Measurements from ENCODE around the gene PLTP.

Gene PLTP

DNA sequence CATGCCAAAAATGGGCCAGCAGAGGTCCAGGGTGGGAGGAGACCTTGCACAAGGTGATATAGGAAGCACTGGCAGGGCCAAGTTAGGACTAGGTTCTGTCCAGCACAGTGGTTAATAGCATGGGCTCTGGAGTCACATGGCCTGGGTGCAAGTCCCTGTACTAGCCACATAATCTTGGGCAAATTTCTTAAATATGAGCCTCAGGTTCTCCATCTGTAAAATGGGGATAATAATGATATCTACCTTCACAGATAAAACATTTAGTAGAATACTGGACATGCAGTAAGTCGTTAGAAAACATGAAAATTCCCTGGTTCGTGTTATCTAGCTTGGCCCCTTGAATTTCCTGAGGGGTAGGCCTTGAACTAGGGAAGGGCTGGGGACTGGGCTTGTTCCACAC is 14.7 kb downstream of the PLTP start:
- DNase-seq (ENCODE audit: low read depth, low spot score) = no peak
- in situ Hi-C loops (cut with HindIII; ENCODE audit: low sequenced_read_pairs) = no loop called here
- no peak overlapping the region for H3K4me3 ChIP-seq (ENCODE audit: low read depth, low read length)
- TF ChIP-seq, protein P1, sequence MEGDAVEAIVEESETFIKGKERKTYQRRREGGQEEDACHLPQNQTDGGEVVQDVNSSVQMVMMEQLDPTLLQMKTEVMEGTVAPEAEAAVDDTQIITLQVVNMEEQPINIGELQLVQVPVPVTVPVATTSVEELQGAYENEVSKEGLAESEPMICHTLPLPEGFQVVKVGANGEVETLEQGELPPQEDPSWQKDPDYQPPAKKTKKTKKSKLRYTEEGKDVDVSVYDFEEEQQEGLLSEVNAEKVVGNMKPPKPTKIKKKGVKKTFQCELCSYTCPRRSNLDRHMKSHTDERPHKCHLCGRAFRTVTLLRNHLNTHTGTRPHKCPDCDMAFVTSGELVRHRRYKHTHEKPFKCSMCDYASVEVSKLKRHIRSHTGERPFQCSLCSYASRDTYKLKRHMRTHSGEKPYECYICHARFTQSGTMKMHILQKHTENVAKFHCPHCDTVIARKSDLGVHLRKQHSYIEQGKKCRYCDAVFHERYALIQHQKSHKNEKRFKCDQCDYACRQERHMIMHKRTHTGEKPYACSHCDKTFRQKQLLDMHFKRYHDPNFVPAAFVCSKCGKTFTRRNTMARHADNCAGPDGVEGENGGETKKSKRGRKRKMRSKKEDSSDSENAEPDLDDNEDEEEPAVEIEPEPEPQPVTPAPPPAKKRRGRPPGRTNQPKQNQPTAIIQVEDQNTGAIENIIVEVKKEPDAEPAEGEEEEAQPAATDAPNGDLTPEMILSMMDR (IDR thresholded peaks at IDR 0.05; ENCODE audit: low read depth, low read length) = no peak

DNA sequence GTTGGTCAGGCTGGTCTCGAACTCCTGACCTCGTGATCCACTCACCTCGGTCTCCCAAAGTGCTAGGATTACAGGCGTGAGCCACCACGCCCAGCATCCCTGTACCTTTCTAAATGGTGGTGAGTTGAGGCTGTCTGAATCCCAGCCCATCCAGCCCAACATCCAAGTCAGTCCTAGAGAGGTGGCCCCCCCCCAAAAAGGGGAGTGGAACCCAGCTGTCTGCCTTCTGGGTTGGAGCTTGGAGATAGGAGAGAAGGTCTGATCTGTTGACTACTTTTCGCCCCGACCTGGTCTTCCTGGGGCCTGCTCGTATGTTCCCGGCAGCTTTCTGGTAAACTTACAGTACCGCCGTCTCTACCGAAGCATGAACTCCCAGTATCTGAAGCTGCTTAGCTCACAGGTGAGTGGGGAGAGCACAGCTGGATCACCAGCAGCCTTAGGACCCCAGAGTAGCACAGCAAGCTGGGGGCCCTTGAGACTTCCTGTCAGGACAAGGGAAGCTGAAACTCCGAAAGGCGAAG is 15.3 kb downstream of the PLTP start:
- TF ChIP-seq, protein P1 (IDR thresholded peaks at IDR 0.05; ENCODE audit: low read depth, low read length) = no peak
- no peak overlapping the region for H3K4me3 ChIP-seq (ENCODE audit: low read depth, low read length)
- DNase-seq (ENCODE audit: low read depth, low spot score) = no peak
- in situ Hi-C loops (cut with HindIII; ENCODE audit: low sequenced_read_pairs) = no loop called here

DNA sequence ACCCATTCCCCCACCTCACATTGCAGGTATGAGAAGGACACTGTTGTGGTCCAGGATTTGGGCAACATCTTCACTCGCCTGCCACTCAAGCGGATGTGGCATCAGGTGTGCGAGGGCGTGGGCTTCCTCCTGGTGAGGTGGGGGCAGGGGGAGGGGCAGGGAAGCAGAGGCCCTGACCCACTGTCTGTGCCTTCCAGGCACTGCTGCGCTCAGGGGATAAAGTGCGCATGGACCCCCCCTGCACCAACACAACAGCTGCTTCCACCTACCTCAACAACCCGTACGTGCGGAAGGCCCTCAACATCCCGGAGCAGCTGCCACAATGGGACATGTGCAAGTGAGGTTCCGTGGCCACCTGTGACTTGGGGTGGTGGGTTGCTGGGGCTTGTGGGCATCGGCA is 17.2 kb downstream of the PLTP start:
- in situ Hi-C loops (cut with HindIII; ENCODE audit: low sequenced_read_pairs) = no loop called here
- DNase-seq (ENCODE audit: low read depth, low spot score) = no peak
- no peak overlapping the region for H3K4me3 ChIP-seq (ENCODE audit: low read depth, low read length)
- TF ChIP-seq, protein P1 (IDR thresholded peaks at IDR 0.05; ENCODE audit: low read depth, low read length) = no peak

DNA sequence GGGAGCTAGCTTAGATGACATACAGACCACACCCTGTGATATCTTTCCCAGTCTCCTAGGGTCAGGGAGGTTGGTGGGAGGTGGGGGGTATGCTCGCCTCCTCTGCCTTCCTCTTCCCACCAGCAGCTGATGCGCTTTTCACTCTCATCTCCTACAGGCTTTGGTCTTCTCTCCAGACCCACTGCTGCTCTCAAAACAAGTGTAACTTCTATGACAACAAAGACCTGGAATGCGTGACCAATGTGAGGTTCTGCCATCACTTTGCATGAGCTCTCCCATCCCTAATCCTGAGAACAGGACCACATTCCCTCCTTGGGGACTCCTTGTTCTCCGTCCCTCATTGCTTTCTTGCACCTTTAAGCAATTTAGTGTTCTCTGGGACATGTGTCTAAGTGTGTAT is 18.1 kb downstream of the PLTP start:
- in situ Hi-C loops (cut with HindIII; ENCODE audit: low sequenced_read_pairs) = no loop called here
- peak; percentile 28 for DNase-seq (ENCODE audit: low read depth, low spot score)
- no peak overlapping the region for H3K4me3 ChIP-seq (ENCODE audit: low read depth, low read length)
- TF ChIP-seq, protein P1 (IDR thresholded peaks at IDR 0.05; ENCODE audit: low read depth, low read length) = no peak

DNA sequence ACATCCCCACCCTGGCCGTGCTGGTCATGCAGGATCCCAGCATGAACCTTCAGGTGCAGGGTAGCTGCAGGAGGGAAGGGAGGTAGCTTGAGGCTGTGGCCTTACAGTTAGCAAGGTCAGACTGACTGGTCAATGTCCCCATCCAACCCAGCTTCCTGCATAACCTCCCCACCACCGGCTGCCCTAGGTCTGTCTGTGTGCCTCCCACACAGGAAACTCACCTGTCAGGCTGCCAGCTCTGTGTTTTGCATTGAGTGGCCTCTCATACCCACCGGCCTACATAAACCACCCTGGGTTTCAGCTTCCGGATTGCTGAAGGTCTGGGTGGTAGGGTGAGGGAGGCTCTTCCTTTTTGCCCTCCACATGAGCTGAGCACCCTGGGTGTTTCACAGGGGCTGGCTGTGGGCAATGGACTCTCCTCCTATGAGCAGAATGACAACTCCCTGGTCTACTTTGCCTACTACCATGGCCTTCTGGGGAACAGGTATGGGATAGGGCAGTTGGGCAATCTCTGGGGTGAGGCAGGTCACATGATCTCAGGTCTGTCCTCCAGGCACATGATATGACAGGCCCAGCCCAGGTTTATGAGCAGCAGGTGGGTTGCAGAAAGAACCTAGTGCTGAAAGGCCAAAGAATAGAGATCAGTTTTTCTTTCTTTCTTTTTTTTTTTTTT is 19.0 kb downstream of the PLTP start:
- no peak overlapping the region for H3K4me3 ChIP-seq (ENCODE audit: low read depth, low read length)
- no peak for DNase-seq (ENCODE audit: low read depth, low spot score)
- TF ChIP-seq, protein P1 (IDR thresholded peaks at IDR 0.05; ENCODE audit: low read depth, low read length) = no peak
- in situ Hi-C loops (cut with HindIII; ENCODE audit: low sequenced_read_pairs) = no loop called here

DNA sequence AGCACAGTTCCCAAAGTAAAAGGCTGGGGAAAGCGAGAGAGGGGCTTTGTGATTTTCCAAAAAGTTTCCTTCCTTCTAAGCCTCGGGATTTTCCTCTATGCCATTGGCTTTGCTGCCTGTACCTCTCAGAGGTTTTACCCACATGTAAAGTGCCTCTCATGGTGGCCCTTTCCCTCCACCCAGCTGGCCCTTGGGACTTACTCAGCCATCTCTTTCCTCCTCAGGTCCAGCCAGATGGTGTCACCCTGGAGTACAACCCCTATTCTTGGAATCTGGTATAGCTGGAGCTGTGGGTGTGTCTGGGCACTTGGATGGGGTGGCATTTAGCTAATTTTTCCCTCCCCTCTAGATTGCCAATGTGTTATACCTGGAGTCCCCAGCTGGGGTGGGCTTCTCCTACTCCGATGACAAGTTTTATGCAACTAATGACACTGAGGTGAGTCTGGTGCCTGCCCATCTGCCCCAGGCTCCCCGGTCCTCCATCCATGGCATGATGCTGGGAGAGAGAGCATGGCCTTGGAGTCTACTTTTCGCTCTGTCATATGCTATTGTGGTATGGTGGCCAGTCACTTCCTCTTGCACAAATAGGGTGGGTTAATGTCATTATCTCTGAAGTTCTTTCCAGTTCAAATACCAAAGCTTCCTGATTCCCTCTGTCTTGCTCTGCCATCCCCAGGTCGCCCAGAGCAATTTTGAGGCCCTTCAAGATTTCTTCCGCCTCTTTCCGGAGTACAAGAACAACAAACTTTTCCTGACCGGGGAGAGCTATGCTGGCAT is 19.7 kb downstream of the PLTP start:
- TF ChIP-seq, protein P1 (IDR thresholded peaks at IDR 0.05; ENCODE audit: low read depth, low read length) = peak; percentile 33
- in situ Hi-C loops (cut with HindIII; ENCODE audit: low sequenced_read_pairs) = no loop called here
- no peak for DNase-seq (ENCODE audit: low read depth, low spot score)
- peak overlapping the region; percentile 80 for H3K4me3 ChIP-seq (ENCODE audit: low read depth, low read length)
